Testis (tissue), 5 donors: ENCODE results near the gene MAGEB2. TPM values are rescaled to one million over a fixed set of nuclear protein-coding genes. Genes with fewer than 3 reads are reported as not detected.

Source experiments
- DNase-seq: peaks from one replicate; pipeline ENCODE4 v3.0.0-alpha.2; 2019
- H3K27ac ChIP-seq, 2 donors: fragments of 200-600 bp; sonication (generic); one replicate each; pipeline ENCODE4 v1.5.1; 2019
- H3K27me3 ChIP-seq: fragments of 200-600 bp; sonication (generic); one replicate; pipeline ENCODE4 v1.5.1; 2019
- H3K36me3 ChIP-seq: fragments of 200-600 bp; sonication (generic); one replicate; pipeline ENCODE4 v1.5.1; 2017; ENCODE audit warnings: low read depth; ENCODE audit errors: missing control alignments
- H3K4me1 ChIP-seq: fragments of 200-600 bp; sonication (generic); one replicate; pipeline ENCODE4 v1.5.1; 2019
- H3K4me3 ChIP-seq, 2 donors: fragments of 200-600 bp; sonication (generic); one replicate each; pipeline ENCODE4 v1.5.1; 2017 to 2019
- H3K9me3 ChIP-seq: fragments of 200-600 bp; sonication (generic); one replicate; pipeline ENCODE4 v1.5.1; 2017
- CTCF ChIP-seq, 3 experiments: fragments of 450-650 bp in 2 of 3; fragments of 200-600 bp in 1 of 3; sonication (generic) in 1 of 3; IDR thresholded peaks; one replicate each; pipeline ENCODE4 v1.5.1; 2016 to 2019; ENCODE audit warnings: antibody characterized with exemption in 3 of 3, mild to moderate bottlenecking in 2 of 3, moderate library complexity in 1 of 3
- POLR2A ChIP-seq: fragments of 450-650 bp; IDR thresholded peaks from one replicate; pipeline ENCODE4 v1.6.1; 2017; ENCODE audit warnings: antibody characterized with exemption, mild to moderate bottlenecking, moderate library complexity
- WGBS, 2 donors: methylation state at CpG; one replicate each; pipeline ENCODE4 v1.1.5; 2018; 5-methylcytosine and 5-hydroxymethylcytosine counted together
- intact Hi-C: fragments of 100-400 bp; cut with DNase I; formaldehyde crosslinking; loops from one replicate; pipeline ENCODE4 v1.15.1; 2023; ENCODE audit warnings: low total_unique reads
- long read RNA-seq, 2 donors: transcript quantifications; one replicate each; lab custom pipeline, GENCODE V29; 2026
- polyA plus RNA-seq: library from polyadenylated mRNA; stranded (reverse); fragments of 350-450 nt; fragmentation: Illumina TruSeq; extraction: RNeasy Lipid Tissue Mini Kit (QIAGEN cat#74804); gene quantifications from one replicate; pipeline ENCODE4 v1.2.3, GENCODE V29; 2014; ENCODE audit warnings: low read depth, low replicate concordance; ENCODE audit not compliant: insufficient read depth
- total RNA-seq, 2 donors: library from RNA; depleted of rRNA; stranded (reverse); fragments of >200 nt; gene quantifications; one replicate each; pipeline ENCODE4 v1.2.3, GENCODE V29; 2016

Gene MAGEB2, protein sequence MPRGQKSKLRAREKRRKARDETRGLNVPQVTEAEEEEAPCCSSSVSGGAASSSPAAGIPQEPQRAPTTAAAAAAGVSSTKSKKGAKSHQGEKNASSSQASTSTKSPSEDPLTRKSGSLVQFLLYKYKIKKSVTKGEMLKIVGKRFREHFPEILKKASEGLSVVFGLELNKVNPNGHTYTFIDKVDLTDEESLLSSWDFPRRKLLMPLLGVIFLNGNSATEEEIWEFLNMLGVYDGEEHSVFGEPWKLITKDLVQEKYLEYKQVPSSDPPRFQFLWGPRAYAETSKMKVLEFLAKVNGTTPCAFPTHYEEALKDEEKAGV
- total RNA-seq (10 to 100 TPM; 50.9 to 53.5 TPM), polyA plus RNA-seq (51.4 TPM)
- long read RNA-seq, donor 1, transcript MAGEB2-201 (2 exons, 1,610 nt), result major isoform, 16 of 16 reads
- long read RNA-seq, donor 1, partial matches to known transcripts, result 0 of 16 reads
- long read RNA-seq, donor 1, other reads (novel, unspliced or antisense), result 0 of 16 reads
- long read RNA-seq, donor 2, transcript MAGEB2-201 (2 exons, 1,610 nt), result major isoform, 17 of 17 reads
- long read RNA-seq, donor 2, partial matches to known transcripts, result 0 of 17 reads
- long read RNA-seq, donor 2, other reads (novel, unspliced or antisense), result 0 of 17 reads

DNA sequence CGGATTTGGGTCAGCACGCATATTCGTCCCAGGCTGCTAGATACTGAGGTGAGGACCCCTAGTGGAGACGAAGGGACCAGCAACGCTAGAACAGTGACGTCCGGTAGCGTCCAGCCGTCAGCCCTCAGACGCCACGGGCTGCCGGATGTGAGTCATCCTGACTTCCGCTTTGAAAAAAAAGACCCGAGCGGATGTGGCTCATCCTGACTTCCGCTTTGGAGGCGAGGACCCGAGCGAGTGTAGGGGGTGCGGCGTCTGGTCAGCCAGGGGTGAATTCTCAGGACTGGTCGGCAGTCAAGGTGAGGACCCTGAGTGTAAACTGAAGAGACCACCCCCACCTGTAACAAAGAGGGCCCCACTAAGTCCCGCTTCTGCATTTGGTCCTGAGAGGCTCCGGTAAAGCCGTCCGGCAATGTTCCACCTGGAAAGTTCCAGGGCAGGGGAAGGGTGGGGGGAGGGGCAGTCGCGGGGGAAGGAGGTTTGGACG, at the start of gene MAGEB2:
TSS of gene MAGEB2 (plus strand) at position 207 of the 487 bp plus-strand sequence. CDS start 3,018 bp downstream, outside the sequence.
- peak within 1 kb of the TSS in 1 of 2 donors; percentile 21 for H3K4me3 ChIP-seq
- WGBS, 2 donors, result 87% methylated on average over 28 of the region's 29 CpGs; no CpG with 5 or more reads in 1 of the 2 donors
- peak; percentile 59 for DNase-seq
- no peaks in the 10 kb centered on the region for H3K36me3 ChIP-seq
- no peaks in the 10 kb centered on the region for H3K4me1 ChIP-seq
- no peaks in the 10 kb centered on the region for H3K27me3 ChIP-seq
- intact Hi-C loops, result no loop called here
- no peaks in the 10 kb centered on the region for H3K9me3 ChIP-seq
- TF ChIP-seq POLR2A (no peak), CTCF (IDR thresholded peaks at IDR 0.05) (no peak)
- H3K27ac ChIP-seq, result no peak within 1 kb of the TSS

DNA sequence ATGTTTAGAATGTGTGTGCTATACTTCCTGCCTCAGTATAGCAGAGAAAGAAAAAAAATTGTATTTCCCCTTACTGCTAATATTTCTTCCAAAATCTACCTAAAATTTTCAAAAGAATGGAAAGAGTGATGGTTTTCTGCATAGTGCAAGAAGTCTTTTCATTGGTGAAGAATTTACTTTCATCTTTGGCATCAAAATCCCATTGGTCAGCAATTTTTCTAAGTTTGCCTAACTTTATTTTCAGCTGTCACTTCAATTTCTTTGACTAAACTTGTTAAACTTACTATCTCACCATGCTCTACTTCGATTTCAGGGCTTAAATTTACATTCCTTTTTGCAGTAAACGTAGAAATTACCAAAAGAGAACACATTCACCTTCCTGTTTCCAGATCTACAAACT, 44.5 kb upstream of the MAGEB2 start:
- no peak for DNase-seq
- WGBS, 2 donors, result 85 to 89% methylated on average over 2 of the region's 2 CpGs

GRCh38 chrX:30181353-30181752, 34.0 kb upstream of the MAGEB2 start:
- Histone ChIP-seq H3K27ac (peak overlapping the region in 1 of 2 donors; percentile 53), H3K36me3 (no peaks in the 10 kb centered on the region), H3K9me3 (no peaks in the 10 kb centered on the region), H3K27me3 (no peaks in the 10 kb centered on the region), H3K4me1 (no peaks in the 10 kb centered on the region), H3K4me3 (no peak overlapping the region)
- no peak for DNase-seq
- intact Hi-C loops, result no loop called here
- 40 to 44% methylated on average over 1 of the region's 1 CpG for WGBS, 2 donors
- TF ChIP-seq CTCF (IDR thresholded peaks at IDR 0.05), result no peak

More for the DNA sequence above, 44.5 kb upstream of the MAGEB2 start:
- intact Hi-C loops, result no loop called here
- TF ChIP-seq POLR2A (no peak), CTCF (IDR thresholded peaks at IDR 0.05) (no peak)
- no peak overlapping the region for H3K4me3 ChIP-seq
- no peak overlapping the region for H3K27ac ChIP-seq
- no peaks in the 10 kb centered on the region for H3K9me3 ChIP-seq
- H3K4me1 ChIP-seq, result no peaks in the 10 kb centered on the region
- H3K27me3 ChIP-seq, result no peaks in the 10 kb centered on the region
- no peaks in the 10 kb centered on the region for H3K36me3 ChIP-seq

DNA sequence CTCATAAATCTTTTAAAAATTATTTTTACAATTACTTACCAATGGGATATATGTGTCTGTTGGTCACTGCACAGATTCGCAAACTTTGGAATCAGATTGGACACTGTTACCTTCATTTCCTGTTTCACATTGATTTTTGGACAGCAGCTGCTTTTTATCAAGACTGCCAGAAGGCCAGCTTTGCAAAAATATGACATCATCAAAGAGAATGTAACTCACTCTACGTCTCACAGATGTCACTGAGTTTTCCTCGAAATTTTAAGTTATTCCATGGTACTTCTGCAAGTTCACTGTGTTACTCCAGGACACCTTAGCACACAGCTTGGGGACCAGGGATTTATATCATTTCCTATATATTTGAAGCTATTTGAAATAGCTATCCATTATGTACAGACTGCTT, 31.8 kb upstream of the MAGEB2 start:
- DNase-seq, result no peak
- no peak overlapping the region for H3K4me3 ChIP-seq
- no peaks in the 10 kb centered on the region for H3K27me3 ChIP-seq
- H3K27ac ChIP-seq, result no peak overlapping the region
- no peaks in the 10 kb centered on the region for H3K9me3 ChIP-seq
- no peaks in the 10 kb centered on the region for H3K4me1 ChIP-seq
- TF ChIP-seq CTCF (IDR thresholded peaks at IDR 0.05) (no peak), POLR2A (no peak)
- intact Hi-C loops, result no loop called here
- WGBS, 2 donors, result 56 to 58% methylated on average over 3 of the region's 3 CpGs
- H3K36me3 ChIP-seq, result no peaks in the 10 kb centered on the region
